HG03060 (cell line): ENCODE data around the gene MT4.
A peak's percentile ranks its signal among the peaks of the same experiment; 100 is the strongest.

Experiments used
- ATAC-seq: cut with Tn5 transposase; IDR thresholded peaks from one replicate; pipeline ENCODE4 v1.9.1; 2021; ENCODE audit warnings: low read depth, moderate number of reproducible peaks; ENCODE audit not compliant: unreplicated experiment

The MT4 gene

DNA sequence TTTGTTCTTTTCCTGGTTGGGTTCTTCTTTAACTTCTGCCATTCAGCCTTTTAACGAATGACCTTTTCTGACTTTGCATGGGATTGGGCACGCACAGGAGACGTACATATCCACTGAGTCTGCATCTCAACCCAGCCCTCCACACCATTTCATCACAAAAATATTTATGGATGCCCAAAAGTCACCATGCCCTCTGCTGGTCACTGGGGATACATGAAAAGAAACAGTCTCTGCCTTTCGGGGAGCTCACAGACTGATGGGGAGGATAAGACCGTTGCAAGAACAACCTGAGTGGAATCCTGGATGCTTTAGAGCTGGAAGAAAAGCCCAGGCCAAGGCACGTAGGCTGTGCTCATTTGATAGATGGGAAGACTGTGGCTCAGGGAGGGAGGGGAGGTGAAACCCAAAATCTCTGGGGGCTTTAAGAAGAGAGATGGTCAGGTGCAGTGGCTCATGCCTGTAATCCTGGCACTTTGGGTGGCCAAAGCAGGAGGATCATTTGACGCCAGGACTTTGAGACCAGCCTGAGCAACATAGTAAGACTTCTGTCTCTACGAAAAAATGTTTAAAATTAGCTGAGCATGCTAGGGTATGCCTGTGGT, 35.6 kb downstream of the MT4 start:
- no peak for ATAC-seq

DNA sequence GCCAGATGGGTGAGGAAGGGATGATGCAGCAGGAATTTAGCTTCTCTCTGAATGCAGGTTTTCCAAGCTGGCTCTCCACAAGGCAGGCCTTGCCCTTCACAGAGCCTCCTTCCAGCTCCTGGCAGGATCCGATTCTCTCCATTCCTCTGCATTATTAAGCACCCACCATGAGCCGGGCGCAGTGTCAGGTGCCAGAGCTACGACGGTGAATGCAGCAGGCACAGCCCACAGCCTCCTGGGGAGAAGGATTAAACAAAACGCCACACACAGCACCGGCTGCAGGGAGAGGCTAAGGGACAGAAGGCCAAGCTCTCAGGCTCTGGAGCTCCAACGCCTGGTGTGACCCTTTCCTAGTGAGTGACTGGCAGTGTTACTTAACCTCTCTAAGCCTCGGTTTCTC, 36.5 kb downstream of the MT4 start:
- no peak for ATAC-seq

DNA sequence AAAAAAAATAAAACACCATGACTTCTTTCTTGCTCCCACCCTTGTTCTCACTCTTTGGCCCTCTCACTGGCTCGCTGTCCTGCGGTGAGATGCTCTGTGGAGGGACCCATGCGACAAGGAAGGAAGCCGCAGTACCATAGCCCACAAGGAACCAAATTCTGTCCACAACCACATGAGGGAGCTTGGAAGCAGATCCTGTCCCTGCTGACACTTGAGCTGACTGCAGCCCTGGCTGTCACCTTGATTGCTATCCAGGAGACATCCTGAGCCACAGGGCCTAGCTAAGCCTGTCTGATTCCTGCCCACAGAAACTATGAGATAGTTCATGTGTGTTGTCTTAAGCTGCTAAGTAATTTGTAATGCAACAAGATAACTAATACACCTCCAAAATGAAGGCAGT, 38.7 kb downstream of the MT4 start:
- ATAC-seq = no peak

DNA sequence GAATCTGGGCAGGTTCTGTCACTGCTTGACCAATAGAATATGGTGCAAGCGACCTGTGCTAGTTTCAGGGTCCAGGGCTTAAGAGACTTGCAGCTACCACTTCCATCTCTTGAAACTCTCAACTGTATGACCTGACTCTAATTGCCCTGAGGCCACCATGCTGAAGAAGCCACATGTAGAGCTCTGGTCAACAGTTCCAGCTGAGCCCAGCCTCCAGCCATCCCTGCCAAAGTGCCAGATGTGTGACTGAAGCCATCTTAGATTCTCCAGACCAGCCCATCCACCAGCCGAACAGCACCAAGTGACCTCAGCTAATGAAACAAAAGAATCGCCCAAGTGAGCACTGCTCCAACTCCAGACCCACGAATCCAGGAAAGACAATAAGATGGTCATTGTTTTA, 40.1 kb downstream of the MT4 start:
- no peak for ATAC-seq

DNA sequence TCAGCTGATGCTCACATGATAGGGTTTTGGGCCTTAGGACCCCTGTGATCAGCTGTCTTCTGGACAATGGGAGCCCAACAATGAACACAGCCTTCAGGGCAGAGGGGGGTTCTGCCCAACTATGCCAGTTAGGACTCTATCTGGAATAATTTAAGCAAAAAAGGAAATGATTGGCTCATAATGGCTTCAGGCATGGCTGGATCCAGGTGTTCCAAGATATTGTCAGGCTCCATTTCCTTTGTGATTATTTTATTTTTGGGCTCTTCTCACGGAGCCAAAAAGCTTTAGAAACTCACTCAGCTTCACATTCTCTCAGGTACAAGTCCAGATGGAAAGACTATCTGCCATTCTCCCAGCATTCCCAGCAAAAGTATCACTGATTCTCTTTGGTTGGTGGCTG, 40.6 kb downstream of the MT4 start:
- ATAC-seq = no peak

DNA sequence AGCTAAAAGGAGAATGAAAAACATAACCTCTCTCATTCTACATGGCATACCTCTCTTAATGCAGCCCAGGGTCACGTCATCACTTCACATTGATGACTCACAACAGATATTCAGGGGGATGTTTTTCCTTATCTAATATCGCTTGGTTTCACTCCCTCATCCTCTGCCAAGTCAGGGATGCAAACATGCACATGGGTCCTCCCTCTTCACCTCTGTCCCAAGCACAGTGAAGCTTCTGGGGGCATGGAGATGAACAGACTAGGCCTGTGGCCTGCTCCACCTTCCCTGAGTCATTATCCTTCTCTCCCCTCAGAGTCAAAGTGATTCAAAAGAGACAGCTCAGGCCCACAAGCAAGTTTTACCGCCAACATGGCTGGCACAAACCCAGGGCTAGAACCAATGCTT, 41.2 kb downstream of the MT4 start:
- no peak for ATAC-seq

DNA sequence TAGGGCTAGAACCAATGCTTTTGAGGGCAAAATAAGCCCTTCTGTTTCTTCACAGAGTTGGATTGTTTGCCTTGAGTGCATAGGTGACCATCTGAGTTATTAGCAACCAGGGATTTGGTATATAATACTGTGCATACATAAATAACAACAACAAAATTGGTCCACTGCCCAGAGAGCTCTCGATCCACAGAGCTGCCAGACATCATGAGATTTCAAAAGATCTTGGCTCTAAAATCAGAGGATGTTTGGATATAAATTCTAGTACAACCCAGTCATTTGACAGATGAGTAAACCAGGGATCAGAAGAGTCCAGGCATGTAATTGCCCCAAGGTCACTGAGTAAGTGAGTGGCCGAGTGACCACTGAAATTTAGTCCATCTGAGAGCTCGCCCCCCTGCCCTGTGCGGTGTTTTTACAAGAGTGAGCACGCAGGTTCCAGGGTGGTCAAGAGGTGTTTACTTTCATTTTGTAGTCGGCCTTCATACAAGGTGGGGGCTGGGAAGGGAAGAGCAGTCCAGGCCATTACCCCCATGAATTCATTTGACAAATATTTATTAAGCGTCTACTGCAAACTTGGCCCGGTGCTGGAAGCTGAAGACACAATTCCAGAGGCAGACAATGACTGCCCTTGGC, 41.7 kb downstream of the MT4 start:
- ATAC-seq = no peak

DNA sequence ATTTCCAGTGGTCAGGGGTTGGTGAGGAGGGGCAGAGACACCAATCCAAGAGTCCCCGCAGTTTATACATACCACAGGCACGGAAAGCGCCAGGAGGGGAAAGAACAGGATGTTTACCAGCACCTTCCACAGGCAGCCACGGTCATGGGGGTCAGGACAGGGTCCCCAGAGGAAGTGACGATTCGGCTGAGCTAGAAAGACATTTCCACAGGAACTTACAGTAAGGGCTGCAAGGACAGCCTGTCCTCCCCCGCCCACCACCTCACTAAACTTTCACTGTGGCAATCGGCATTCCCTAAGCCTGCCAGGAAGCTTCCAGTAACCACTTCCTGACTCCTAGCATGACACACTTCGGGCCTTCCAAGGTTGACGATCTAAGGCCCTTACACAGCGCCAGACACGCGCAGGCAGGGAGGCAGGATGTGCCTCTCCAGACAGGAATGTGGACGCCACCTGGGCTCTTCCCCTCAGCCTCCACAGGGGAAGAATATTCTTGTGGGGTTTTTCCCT, 42.3 kb downstream of the MT4 start:
- ATAC-seq = no peak

DNA sequence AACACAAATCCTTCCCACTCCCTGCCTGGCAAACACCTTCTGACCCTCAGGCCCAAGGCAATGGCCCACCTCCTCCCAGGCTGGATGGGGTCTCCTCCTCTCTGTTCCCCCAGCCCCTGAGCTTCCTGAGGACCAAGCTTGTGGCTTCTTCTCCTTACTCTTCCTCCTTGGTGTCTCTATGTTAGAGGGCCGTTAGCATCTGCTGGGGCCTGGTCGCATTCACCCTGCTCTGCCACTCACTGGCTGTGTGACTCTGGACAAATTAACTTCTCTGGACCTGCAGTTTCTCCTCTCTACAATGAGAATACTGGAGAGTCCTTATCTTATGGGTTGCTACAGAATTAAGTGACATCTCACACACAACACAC, 42.8 kb downstream of the MT4 start:
- ATAC-seq = no peak

DNA sequence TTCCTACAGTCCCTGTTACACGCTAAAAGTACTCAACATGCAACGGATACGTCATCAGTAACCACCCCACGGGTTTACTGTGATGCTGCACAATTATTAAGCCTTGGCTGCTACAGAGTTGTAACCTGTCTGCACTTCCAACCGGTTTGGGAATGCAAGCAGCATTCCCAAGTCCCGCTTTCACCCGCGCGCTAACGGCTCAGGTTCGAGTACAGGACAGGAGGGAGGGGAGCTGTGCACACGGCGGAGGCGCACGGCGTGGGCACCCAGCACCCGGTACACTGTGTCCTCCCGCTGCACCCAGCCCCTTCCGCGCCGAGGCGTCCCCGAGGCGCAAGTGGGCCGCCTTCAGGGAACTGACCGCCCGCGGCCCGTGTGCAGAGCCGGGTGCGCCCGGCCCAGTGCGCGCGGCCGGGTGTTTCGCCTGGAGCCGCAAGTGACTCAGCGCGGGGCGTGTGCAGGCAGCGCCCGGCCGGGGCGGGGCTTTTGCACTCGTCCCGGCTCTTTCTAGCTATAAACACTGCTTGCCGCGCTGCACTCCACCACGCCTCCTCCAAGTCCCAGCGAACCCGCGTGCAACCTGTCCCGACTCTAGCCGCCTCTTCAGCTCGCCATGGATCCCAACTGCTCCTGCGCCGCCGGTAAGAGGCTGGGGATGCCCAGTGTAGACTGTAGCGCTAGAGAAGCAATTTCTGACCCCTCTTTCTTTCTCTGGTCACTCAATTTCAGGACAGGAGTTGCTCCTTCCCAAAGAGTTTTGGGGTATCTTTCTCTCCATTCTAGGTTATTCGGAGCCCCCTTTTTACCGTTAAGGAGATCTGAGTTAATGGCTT, 43.4 kb downstream of the MT4 start, which contains the start of gene MT2A:
MT2A (plus strand) TSS at position 542 of the 833 bp plus-strand sequence; CDS start at position 614, 72 bp downstream.
- ATAC-seq = peak; percentile 61

DNA sequence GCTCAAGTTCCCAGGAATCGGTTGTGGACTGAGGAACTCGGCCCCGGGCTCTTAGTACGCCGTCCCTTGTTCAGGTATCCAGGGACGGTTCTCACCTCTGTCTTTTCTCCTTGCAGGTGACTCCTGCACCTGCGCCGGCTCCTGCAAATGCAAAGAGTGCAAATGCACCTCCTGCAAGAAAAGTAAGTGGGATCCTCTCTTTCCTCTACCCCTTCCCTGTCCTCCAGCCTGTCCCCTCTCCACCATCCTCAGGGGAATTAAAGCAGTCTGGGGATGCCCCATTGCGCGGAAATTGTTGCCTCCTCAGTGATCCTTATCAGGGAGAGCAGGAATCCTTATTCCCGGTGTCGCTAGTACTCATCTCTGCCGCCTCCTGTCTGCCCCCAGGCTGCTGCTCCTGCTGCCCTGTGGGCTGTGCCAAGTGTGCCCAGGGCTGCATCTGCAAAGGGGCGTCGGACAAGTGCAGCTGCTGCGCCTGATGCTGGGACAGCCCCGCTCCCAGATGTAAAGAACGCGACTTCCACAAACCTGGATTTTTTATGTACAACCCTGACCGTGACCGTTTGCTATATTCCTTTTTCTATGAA, 44.1 kb downstream of the MT4 start:
- ATAC-seq = no peak

DNA sequence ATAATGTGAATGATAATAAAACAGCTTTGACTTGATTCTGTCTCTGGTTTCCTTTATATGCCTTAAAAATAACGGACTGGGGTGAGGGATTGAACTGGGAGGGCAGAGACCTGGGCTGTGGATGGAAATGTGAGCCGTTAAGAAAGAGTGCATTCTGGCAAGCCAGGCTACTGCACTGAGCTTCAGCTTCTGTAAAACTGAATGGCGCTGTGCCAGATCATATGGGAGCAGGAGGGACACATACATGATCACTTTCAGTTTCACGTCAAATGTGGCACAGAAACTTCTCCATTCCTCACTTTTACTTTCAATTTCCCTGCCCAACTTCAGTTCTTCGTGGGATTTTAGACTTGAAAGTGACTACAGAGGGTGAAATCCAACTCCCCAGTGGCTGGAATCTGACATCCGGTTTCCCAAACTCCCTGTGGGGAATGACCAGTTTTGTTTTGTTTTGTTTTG, 44.6 kb downstream of the MT4 start:
- ATAC-seq = peak; percentile 35

DNA sequence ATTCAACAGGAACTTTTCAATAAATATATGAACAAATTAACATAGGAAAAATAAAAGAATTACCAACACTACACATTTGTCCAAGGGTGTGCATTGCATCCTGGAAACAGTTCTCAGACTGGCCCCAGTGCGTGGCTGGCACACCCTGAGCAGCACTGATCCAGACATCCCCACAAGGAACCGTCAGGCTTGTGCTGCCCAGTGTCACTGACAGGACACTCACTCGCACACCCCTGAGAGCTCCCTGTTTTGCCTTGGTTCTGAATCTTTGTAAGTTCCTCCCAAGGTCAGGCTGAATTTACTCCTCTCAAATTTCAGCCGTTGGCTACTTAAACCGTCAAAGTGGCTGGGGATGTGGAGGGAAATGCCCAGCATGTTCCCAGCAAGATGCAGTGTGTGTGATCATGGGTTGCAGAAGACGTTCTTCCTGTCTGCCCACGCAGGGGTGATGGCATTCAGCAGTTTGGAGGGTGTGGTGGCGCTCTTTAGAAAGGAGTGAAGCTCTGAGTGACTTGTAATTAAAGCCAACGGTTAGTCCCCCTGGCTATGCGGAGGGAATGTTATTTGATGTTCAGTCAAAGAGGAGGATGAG, 45.2 kb downstream of the MT4 start:
- peak; percentile 27 for ATAC-seq

DNA sequence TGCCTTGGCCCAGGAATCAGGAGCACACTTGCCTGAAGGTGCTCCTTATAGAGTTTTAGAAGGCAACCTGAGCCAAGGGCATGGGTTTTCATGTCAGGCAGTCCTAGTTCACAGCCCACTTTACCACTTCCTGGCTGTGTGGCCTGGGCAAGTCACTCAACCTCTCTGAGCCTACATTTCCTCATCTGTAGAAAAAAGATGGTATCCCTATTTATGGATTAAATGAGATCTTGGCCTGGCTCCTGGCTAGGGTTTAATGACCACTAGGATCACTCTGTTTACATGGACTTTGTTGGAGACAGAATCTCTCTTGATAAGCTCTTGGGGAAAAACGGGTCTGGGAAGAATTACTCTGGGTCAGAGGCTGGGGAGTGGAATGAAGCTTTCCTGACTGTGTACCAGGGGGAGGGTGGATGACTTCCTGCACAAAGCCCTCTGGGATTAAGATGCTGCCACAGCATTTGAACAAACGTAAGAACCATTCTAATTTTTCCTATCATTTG, 45.8 kb downstream of the MT4 start:
- no peak for ATAC-seq

DNA sequence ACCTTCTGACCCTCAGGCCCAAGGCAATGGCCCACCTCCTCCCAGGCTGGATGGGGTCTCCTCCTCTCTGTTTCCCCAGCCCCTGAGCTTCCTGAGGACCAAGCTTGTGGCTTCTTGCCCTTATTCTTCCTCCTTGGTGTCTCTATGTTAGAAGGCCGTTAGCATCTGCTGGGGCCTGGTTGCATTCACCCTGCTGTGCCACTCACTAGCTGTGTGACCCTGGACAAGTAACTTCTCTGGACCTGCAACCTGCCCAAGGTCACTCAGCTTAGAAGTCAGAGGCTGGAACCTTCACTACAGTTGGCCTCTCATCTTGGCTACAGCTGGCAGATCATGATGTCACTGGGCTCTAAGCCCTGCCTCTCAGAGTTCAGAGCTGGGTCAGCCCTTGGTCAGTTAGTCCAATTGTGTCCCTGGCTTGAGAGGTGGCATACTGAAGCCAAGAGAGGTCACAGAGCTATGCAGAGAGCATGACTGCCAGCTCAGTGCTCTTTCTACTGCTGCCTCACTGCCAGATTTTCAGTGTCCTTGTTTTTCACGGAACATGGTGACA, 46.5 kb downstream of the MT4 start:
- no peak for ATAC-seq

DNA sequence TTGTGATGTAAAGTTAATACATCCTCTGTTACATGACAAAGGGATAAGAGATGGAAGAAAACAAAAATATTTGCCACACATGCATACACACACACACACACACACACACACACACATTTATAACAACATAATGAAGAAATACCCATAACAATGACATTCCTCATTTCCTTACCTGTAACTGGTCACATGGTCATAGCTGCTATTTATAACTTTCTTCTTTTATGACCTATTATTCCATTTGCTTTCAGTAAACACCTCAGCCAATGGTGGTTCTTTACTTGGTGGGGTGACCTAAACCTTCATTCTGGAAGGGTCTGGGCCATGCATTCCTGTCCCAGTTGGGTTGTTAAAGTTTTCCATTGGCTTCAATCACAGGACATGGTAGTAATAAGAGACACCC, 48.8 kb downstream of the MT4 start:
- ATAC-seq = no peak

DNA sequence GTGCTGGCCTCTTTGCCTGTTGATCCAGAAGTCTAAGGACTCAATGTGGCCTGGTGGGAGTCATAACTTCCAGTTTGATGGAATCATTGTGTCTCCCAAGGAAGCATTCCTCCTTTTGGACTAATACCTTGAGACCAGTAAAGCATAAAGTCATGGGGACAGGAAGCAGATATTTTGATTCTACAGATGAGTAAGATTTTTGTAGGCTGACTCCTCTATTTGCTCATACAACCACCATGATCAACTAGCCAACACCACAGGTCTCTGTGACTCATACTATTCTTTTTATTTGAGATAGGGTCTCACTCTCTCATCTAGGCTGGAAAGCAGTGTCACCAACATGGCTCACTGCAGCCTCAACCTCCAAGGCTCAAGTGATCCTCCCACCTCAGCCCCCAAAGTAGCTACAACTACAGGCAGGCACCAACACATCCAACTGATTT, 49.7 kb downstream of the MT4 start:
- ATAC-seq = no peak

DNA sequence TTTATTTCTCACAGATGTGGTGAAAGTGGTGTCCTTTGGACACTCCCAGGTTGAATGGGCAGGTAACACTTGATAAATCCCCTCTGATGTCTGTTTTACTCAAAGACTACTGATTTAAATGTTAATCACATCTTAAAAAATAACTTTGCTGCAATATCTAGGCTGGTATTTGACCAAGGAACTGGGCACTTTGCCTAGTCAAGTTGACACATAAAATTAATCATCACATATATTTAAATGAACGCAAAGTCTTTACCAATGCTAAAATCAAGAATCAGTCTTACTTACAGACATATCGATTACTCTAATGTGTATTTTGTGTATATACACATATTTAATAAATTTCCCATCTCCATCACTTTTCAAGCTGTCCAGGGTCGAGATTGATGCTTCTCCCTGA, 50.5 kb downstream of the MT4 start:
- ATAC-seq = no peak

DNA sequence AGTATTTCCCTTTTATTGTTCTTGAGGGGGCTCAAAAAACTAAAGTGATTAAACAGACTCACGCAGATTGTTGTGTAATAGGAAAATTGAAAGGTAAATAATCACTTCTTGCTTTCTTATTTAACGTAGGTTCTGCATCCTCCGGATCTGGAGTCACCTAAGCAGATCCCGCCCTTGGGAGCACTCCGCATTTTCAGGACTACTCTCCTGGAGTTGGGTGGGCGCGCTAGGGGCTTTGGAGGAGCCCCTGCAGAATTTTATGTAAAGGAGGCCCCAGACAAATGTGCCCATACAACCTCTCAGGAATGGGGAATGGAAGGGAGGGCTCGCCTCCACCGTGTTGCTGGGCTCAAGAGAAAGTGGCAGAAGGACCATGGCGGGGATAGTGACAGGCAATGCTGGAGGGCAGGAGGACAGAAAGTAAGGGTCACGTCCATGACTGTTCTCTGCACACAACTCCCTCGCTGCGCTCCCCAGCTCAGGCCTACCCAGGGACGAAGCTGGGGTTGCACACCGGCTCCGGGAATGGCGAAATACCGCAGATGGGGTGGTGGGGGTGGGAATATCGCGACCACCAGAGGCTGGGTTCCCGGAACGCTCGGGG, 51.8 kb downstream of the MT4 start:
- no peak for ATAC-seq
